Measurements from ENCODE around the gene SHQ1.

Gene SHQ1

DNA sequence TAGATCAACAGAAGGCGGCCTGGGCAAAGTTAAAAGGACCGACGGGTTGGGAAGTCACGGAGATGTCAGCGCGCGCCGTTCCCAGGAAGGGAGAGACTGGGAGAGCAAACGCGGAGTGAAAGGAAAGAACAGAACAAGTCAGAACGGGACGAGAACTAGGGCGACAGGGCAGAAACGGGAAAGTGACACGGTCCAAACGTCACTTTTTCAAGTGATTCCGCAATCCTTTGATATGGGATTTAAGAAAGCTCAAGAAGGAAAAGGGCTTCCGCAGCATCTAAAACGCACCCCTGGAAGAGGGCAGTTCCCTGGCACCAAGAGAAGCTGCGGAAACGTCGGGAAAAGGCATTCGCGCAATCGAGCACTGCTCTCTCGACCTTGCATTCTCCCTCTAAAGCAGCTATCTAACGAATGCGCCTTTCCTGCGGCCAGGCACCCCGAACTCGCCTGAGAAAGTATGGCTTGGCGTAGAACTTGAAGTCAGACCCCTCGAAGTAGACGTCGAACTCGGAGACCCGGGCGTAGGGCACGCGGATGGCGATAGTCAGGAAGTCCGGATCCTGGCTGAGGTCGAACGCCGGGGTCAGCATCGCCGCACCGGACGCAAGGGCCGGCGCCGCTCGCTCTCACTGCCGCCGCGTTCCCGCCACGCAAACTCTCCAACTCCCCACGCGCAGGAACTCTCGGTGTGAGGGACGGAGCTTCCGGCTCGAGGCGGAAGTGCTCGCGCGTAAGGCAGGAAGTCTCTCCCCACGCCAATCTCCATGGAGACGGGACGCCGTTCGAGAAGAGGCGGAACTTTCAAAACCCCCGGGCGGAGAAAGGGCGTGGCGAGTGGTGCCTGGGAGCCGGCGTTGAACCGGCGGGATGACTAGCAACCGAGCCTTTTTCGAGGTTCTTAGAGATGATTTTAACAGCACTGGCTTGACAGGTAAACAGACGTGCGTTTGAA, at the start of gene SHQ1:
Gene SHQ1 (minus strand): TSS at position 695 of the 952 bp plus-strand sequence. CDS start 105 bp downstream, at position 590.
- DNase-seq, result peak; percentile 93

DNA sequence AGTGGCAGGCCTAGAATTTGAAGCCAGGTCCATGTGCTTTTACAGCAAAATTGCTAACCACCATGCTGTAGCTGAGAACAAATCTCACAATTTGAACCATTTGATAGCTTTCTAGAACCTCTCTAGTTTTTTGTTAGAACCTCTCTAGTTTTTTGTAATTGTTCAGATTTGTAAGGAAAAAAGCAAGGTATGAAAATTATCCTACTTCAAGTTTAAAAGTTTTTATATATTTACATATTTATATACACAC, 49.4 kb upstream of the SHQ1 start:
- no peak for DNase-seq

DNA sequence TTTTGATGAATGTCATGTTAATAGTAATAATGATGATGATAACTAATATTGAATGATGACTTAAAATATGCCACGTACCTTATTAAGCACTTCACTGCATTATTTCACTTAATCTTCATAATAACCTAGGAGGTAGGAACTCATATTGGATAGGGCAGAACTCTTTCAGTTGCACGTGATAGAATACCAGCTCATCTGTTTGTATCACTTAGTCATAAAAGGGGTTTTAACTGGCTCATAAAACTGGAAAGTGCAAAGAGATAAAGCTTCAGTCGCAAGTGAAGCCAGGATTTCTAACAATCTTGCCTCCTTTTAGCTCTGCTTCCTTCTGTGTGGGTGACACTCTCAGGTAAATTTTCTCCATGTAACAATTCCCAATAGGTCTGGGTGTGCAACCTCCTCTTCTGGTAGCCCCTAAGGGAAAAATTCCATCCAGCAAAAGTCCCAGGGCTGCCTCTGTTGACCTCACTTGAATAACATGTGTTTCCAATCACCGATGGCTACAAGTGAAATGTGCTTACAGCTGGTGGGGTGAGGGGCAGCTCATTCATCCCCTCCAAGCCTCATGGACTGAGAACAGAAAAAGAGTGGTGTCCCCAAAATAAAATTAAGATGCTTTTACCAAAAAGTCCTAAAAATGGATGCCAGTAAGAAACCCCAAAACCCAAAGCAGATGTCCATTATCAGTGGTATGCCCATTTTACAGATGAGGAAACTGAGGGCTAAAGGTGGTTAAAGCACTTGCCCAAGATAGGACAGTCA, 48.9 kb upstream of the SHQ1 start:
- DNase-seq, result no peak

- no peak for DNase-seq
Measured at GRCh38 chr3:72894976-72895552, 46.8 kb upstream of the SHQ1 start.

DNA sequence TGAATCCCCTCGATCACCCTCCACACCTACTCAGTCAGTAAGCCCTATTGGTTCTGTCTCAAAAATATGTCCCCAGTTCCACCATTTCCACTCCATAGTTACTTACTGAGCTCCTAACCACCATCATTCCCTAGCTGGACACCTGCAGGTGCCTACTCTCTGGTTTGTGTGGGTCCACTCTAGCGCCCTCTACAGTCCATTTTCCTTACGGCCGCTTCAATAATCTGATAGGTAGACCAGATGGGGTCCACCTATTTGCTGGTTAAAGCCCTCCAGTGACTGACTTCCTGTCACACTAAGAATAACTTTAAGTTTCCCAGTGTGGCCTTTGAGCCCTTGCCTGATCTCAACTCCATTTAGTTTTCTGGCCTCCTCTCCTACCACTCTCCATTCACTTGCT, 44.6 kb upstream of the SHQ1 start:
- DNase-seq, result no peak

DNA sequence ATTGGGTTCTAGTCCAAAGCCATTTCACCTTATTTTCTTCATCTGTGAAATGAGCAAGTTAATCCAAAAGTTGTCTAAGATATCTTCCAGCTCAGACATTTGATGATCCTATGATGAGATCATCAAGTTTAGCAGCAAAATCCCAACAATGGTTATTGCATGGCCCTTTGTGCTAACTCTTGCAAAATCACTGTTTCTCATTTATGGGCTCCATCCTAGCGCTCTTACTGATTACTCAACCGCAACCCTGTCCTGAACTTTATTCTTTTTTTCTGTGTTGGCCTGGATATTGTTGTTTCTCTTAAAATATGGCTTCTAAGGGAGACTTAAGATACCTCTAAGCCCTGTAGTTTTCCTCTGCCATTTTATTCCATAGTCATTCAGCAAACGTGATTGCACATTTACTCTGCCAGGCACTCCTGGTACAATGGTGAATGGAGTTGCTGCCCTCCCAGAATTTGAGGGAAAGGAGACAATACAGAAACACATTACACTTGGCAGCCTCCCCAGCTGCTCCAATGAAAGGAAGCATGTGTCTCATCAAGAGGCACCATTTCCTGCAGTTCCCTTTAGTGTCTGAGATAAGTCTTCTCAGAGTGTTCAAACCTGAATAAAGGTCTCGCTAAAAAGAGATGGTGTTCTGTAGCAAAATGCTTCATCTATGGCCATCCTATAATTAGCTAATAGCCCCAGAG, 44.0 kb upstream of the SHQ1 start:
- DNase-seq, result no peak

GRCh38 chr3:72891053-72891855, 43.0 kb upstream of the SHQ1 start:
- DNase-seq, result no peak

DNA sequence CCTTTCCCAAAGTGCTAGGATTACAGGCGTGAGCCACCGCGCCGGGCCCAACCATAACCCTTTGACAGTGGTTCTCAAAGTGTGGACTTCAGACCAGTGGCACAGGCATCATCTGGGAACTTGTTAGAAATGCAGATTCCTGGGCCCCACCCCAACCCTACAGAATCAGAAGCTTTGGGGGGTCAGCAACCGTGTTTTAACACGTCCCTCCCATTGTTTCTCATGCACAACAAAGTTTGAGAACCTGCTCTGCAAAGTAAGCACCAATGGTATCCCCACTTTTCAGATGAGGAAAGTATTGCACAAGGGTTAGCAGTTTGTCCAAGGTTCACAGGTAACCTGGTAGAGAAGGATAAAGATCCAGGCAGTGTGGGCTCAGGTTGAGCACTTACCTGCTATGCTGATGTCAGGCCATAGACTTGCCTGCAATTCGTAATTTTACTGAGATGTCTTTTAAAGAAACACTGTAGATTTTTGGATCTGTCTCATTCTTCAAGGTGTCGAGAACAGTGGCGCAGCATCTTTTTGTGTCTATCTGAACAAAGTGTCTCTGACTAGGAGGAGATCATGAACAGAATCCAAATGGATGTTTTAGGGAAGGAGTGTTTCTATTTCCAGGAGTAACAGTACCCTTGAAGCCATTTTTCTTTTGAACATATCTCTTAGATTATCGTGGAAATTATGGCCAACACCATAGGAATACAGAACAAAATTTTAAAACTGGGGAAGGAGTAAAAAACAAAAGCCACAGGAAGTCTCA, 42.1 kb upstream of the SHQ1 start:
- DNase-seq, result no peak

DNA sequence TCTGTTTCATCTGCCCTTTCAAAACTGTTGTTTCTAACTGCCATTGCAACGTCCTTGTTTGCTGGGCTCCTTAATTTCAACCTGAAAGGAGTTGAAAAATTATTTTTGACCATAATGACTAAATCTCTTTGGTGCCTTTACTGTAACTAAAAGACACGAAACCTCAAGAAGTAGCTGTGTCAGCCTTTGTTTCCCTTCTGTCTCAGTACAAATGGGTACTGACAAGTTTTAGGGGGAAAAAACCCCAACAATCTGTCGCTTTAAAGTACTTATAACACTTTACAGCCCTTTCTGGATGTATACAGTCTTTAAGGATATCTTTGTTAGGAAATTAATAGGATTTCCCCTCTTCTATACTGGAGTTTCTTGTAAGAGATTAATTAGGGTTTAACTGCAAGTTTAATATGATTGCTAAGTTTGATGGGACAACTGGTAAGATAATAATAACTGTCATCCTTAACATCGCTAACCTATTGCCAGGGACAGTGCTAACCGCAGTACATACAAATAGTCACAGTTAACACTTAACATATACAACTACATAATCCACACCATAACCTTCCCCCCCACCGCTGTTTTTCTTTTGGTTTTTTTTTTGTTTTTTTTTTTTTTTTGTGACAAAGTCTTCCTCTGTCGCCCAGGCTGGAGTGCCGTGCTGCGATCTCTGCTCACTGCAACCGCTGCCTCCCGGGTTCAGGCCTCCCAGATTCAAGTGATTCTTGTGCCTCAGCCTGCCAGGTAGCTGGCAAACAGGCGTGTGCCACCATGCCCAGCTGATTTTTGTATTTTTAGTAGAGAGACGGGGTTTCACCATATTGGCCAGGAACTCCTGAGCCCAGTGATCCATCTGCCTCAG, 41.3 kb upstream of the SHQ1 start:
- DNase-seq, result no peak

GRCh38 chr3:72888546-72889309, 40.5 kb upstream of the SHQ1 start:
- DNase-seq, result no peak

DNA sequence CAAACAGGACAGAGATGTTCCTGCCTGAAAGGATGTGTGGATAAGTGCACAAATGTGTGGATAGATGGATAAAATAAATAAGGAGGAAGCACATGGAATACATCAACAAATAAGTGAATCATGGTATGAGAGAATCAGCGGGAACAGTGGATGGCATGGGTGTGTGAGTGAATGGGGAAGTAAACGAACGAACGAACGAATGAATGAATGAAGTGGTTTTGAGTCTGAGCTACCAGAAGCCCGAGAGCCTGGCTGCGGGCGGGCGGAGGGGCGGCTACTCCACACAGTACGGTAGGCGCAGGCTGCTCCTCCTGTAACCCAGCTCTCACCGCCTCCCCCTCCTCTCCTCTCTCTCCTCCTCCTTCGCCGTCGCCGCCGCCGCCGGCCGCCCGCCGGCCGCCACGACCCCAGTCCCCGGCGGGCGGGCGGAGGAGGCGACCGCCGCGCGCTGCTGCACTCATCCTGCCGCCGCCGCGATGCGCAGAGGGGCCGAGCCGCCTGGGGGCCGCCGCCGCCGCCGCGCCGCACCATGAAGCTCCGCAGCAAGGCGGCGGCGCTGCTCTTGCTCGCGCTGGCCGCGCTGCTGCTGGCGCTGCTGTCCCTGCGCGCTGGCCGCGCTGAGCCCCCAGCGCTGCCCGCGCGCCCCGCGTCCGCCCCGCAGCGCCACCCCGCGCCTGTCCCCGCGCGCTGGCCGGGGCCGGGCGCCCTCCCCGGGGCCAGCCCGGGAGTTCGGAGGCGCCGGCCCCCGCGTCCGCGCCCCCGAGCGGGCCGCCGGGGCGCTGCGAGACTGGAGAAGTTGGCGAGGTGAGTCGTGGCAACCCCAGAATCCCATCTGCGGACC, 39.7 kb upstream of the SHQ1 start, which contains the start of gene GXYLT2:
Gene GXYLT2 (plus strand): TSS at position 342 of the 841 bp plus-strand sequence. CDS start 188 bp downstream, at position 530.
- no peak for DNase-seq

- DNase-seq, result no peak
Measured at GRCh38 chr3:72887343-72887704, 39.1 kb upstream of the SHQ1 start.

- DNase-seq, result no peak
Measured at GRCh38 chr3:72872183-72872582, 23.9 kb upstream of the SHQ1 start.

- DNase-seq, result no peak
Measured at GRCh38 chr3:72862314-72863090, 14.3 kb upstream of the SHQ1 start.

- no peak for DNase-seq
Measured at GRCh38 chr3:72860846-72861245, 12.6 kb upstream of the SHQ1 start.

DNA sequence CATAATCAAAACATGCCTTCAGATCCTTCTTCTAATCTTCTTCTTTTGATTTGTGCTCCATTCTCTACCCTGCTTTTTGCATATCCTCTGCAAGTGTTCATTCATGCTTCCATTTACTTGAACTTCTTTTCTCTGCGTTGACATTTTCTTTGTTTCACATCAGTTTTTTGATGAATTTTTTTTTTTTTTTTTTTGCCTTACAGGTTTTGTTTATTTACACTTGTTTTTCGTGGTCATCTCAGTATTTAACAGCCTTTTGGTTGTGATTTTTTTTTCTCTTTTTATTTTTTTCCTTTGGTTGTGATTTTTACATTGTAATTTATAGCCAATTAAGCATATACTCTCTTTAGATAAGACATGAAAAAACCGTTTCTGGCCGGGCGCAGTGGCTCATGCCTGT, 11.8 kb upstream of the SHQ1 start:
- no peak for DNase-seq

- DNase-seq, result no peak
Measured at GRCh38 chr3:72855001-72855400, 6.8 kb upstream of the SHQ1 start.

- peak; percentile 43 for DNase-seq
Measured at GRCh38 chr3:72848703-72849081, 447 bp upstream of the SHQ1 start.

Data from CD4-positive, alpha-beta T cell treated with Interleukin-10 for 1 hour (primary cell).